HepG2 (cell line): ENCODE results near the gene USF2. TPM values are rescaled to one million over a fixed set of nuclear protein-coding genes. Genes with fewer than 3 reads are reported as not detected.

Source experiments
- DR1 ChIP-seq: sonication (generic); formaldehyde crosslinking; IDR thresholded peaks from 2 replicates; pipeline ENCODE4 v1.8.0; 2021; ENCODE audit warnings: mild to moderate bottlenecking, missing genetic modification reagents, inconsistent platforms
- ELF4 ChIP-seq: sonication (generic); formaldehyde crosslinking; IDR thresholded peaks from 2 replicates; pipeline ENCODE4 v1.5.0; 2020; ENCODE audit warnings: missing genetic modification reagents, mild to moderate bottlenecking, moderate library complexity, borderline replicate concordance
- ETV6 ChIP-seq: sonication (generic); formaldehyde crosslinking; conservative IDR thresholded peaks from 2 replicates; pipeline ENCODE4 v1.4.0; 2020; ENCODE audit warnings: missing genetic modification reagents
- GABPB1 ChIP-seq: IDR thresholded peaks from 2 replicates; pipeline ENCODE4 v1.6.1; 2016; ENCODE audit warnings: mild to moderate bottlenecking, missing genetic modification reagents, moderate library complexity, missing compliant biosample characterization
- HIVEP1 ChIP-seq: sonication (generic); formaldehyde crosslinking; IDR thresholded peaks from 2 replicates; pipeline ENCODE4 v1.4.0; 2020; ENCODE audit warnings: mild to moderate bottlenecking, missing genetic modification reagents
- ISL2 ChIP-seq: sonication (generic); formaldehyde crosslinking; IDR thresholded peaks from 2 replicates; pipeline ENCODE4 v1.5.0; 2020; ENCODE audit warnings: missing genetic modification reagents
- PITX1 ChIP-seq: sonication (generic); formaldehyde crosslinking; IDR thresholded peaks from 2 replicates; pipeline ENCODE4 v1.5.1; 2020; ENCODE audit warnings: mild to moderate bottlenecking, missing genetic modification reagents
- POLR2AphosphoS5 ChIP-seq: IDR thresholded peaks from 2 replicates; pipeline ENCODE4 v1.6.1; 2012; ENCODE audit warnings: low read depth, low read length
- PPARG ChIP-seq: conservative IDR thresholded peaks from 2 replicates; pipeline ENCODE4 v1.6.1; 2016; ENCODE audit warnings: missing biosample characterization, missing genetic modification reagents
- SMAD1 ChIP-seq: sonication (generic); formaldehyde crosslinking; IDR thresholded peaks from 2 replicates; pipeline ENCODE4 v1.4.0; 2020; ENCODE audit warnings: missing genetic modification reagents, low read depth, mild to moderate bottlenecking, borderline replicate concordance
- SMYD3 ChIP-seq: sonication (generic); formaldehyde crosslinking; IDR thresholded peaks from 2 replicates; pipeline ENCODE4 v1.8.1; 2023; ENCODE audit warnings: mild to moderate bottlenecking, missing genetic modification reagents
- TGIF2 ChIP-seq: IDR thresholded peaks from 2 replicates; pipeline ENCODE4 v1.6.1; 2016; ENCODE audit warnings: control low read depth, missing compliant biosample characterization
- ZFP90 ChIP-seq: sonication (generic); formaldehyde crosslinking; IDR thresholded peaks from 2 replicates; pipeline ENCODE4 v1.8.0; 2022; ENCODE audit warnings: missing genetic modification reagents, mild to moderate bottlenecking, inconsistent platforms, borderline replicate concordance
- ZNF572 ChIP-seq: sonication (generic); formaldehyde crosslinking; IDR thresholded peaks from 2 replicates; pipeline ENCODE4 v1.5.1; 2020; ENCODE audit warnings: mild to moderate bottlenecking, missing genetic modification reagents
- ZNF619 ChIP-seq: sonication (generic); formaldehyde crosslinking; IDR thresholded peaks from 2 replicates; pipeline ENCODE4 v1.4.0; 2020; ENCODE audit warnings: mild to moderate bottlenecking, missing genetic modification reagents
- ZNF7 ChIP-seq: IDR thresholded peaks from 2 replicates; pipeline ENCODE4 v1.6.1; 2016; ENCODE audit warnings: missing biosample characterization, missing genetic modification reagents
- ZNF768 ChIP-seq: sonication (generic); formaldehyde crosslinking; IDR thresholded peaks from 2 replicates; pipeline ENCODE4 v1.4.0; 2020; ENCODE audit warnings: missing genetic modification reagents
- polyA plus RNA-seq, 8 experiments: library from polyadenylated mRNA; depleted of rRNA in 3 of 8; stranded (reverse) in 7 of 8; unstranded in 1 of 8; fragments of >200 nt; fragmentation: Illumina TruSeq in 4 of 8; extraction: Trizol in 4 of 8; gene quantifications; 2 replicates each; pipeline versions ENCODE4 v1.2.1 to v1.2.3, GENCODE V29; 2011 to 2016; ENCODE audit warnings: low read depth in 4 of 8, missing spikeins in 1 of 8, mixed read lengths in 1 of 8; ENCODE audit not compliant: insufficient read depth in 1 of 8
- total RNA-seq, 5 experiments: library from RNA; depleted of rRNA; stranded (reverse); fragments of >200 nt; fragmentation: Illumina TruSeq; extraction: Trizol; gene quantifications; 2 replicates each; pipeline ENCODE4 v1.2.3, GENCODE V29; 2016; ENCODE audit warnings: low read depth in 1 of 5
- TF ChIP-seq, protein P1 (sequence below): sonication (generic); formaldehyde crosslinking; IDR thresholded peaks from 2 replicates; pipeline ENCODE4 v1.5.1; 2020; ENCODE audit warnings: mild to moderate bottlenecking, missing genetic modification reagents
- TF ChIP-seq, protein P2 (sequence below): sonication (generic); formaldehyde crosslinking; IDR thresholded peaks from 2 replicates; pipeline ENCODE4 v1.4.0; 2020; ENCODE audit warnings: missing genetic modification reagents, mild to moderate bottlenecking, borderline replicate concordance
- TF ChIP-seq, protein P3 (sequence below): sonication (generic); formaldehyde crosslinking; IDR thresholded peaks from 2 replicates; pipeline ENCODE4 v1.5.1; 2020; ENCODE audit warnings: missing genetic modification reagents, mild to moderate bottlenecking, borderline replicate concordance

The USF2 gene
- total and polyA plus RNA-seq, 2 of the 13 experiments (the other 11 are each of a cell fraction or from before 2014, with no cell fraction given): 54.9 to 106 TPM

DNA sequence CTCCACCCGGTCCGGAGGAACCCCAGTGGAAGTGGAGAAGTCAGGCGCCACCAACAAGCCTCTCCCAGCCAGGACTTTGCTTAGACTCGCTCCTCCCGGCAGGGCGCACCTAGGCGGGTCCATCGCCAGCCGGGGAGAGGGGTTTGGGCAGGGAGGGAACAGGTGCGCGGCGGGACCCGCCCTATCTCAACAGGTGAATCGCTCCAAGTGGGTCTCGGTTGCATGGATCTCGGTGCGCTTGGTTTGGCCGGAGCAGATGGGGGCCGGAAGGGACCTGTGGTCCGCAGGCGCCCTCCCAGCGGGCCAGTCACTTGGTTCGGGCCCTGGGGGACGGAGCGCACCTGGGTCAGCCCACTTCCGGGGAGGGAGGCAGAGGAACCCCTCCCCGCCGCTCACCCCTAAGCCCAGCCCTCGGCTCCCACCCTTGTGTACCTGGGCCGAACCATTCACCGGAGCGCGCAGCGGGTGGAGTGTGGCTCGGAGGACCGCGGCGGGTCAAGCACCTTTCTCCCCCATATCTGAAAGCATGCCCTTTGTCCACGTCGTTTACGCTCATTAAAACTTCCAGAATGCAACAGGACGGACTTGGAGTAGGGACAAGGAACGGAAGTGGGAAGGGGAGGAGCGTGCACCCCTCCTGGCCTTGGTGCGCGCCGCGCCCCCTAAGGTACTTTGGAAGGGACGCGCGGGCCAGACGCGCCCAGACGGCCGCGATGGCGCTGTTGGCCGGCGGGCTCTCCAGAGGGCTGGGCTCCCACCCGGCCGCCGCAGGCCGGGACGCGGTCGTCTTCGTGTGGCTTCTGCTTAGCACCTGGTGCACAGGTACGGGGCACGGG is 20.2 kb upstream of the USF2 start, which contains the start of gene LSR (continued):
- peak; percentile 96 for TF ChIP-seq DR1 (CRISPR knock-in tag)
- peak; percentile 48; the same call in 1 of the 2 replicates for TF ChIP-seq HIVEP1
- TF ChIP-seq ETV6 (CRISPR knock-in tag): peak; percentile 86
- peak; percentile 81 for TF ChIP-seq ZNF619 (CRISPR knock-in tag)
- 0 out of 2 replicates have a peak, but pooled peaks have one; percentile 42 for TF ChIP-seq PITX1
- 0 out of 2 replicates have a peak, but pooled peaks have one; percentile 13 for TF ChIP-seq ZFP90 (CRISPR knock-in tag)
- 0 out of 2 replicates have a peak, but pooled peaks have one; percentile 70 for TF ChIP-seq ZNF768
- peak; percentile 93 for TF ChIP-seq GABPB1 (CRISPR knock-in tag)
- peak; percentile 95 for TF ChIP-seq POLR2AphosphoS5
- no peak for TF ChIP-seq SMYD3
- TF ChIP-seq, protein P1, sequence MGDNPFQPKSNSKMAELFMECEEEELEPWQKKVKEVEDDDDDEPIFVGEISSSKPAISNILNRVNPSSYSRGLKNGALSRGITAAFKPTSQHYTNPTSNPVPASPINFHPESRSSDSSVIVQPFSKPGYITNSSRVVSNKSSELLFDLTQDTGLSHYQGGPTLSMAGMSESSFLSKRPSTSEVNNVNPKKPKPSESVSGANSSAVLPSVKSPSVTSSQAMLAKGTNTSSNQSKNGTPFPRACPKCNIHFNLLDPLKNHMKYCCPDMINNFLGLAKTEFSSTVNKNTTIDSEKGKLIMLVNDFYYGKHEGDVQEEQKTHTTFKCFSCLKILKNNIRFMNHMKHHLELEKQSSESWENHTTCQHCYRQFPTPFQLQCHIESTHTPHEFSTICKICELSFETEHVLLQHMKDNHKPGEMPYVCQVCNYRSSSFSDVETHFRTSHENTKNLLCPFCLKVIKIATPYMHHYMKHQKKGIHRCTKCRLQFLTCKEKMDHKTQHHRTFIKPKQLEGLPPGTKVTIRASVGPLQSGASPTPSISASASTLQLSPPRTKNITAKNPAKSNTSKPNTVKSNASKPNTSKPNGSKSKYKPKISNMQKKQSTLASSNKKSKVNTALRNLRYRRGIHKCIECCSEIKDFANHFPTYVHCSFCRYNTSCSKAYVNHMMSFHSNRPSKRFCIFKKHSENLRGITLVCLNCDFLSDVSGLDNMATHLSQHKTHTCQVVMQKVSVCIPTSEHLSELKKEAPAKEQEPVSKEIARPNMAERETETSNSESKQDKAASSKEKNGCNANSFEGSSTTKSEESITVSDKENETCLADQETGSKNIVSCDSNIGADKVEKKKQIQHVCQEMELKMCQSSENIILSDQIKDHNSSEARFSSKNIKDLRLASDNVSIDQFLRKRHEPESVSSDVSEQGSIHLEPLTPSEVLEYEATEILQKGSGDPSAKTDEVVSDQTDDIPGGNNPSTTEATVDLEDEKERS (CRISPR knock-in tag): 0 out of 2 replicates have a peak, but pooled peaks have one; percentile 29
- TF ChIP-seq TGIF2 (CRISPR knock-in tag): no peak
- TF ChIP-seq ZNF7: no peak
- no peak; the same call in 1 of the 2 replicates for TF ChIP-seq PPARG (CRISPR knock-in tag)
- TF ChIP-seq, protein P2, sequence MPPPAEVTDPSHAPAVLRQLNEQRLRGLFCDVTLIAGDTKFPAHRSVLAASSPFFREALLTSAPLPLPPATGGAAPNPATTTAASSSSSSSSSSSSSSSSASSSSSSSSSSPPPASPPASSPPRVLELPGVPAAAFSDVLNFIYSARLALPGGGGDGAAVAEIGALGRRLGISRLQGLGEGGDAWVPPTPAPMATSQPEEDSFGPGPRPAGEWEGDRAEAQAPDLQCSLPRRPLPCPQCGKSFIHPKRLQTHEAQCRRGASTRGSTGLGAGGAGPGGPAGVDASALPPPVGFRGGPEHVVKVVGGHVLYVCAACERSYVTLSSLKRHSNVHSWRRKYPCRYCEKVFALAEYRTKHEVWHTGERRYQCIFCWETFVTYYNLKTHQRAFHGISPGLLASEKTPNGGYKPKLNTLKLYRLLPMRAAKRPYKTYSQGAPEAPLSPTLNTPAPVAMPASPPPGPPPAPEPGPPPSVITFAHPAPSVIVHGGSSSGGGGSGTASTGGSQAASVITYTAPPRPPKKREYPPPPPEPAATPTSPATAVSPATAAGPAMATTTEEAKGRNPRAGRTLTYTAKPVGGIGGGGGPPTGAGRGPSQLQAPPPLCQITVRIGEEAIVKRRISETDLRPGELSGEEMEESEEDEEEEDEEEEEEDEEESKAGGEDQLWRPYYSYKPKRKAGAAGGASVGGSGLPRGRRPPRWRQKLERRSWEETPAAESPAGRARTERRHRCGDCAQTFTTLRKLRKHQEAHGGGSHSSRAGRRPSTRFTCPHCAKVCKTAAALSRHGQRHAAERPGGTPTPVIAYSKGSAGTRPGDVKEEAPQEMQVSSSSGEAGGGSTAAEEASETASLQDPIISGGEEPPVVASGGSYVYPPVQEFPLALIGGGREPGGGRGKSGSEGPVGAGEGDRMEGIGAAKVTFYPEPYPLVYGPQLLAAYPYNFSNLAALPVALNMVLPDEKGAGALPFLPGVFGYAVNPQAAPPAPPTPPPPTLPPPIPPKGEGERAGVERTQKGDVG (CRISPR knock-in tag): peak; percentile 60; the same call in 1 of the 2 replicates
- TF ChIP-seq SMAD1 (CRISPR knock-in tag): peak; percentile 67; the same call in 1 of the 2 replicates
- TF ChIP-seq, protein P3, sequence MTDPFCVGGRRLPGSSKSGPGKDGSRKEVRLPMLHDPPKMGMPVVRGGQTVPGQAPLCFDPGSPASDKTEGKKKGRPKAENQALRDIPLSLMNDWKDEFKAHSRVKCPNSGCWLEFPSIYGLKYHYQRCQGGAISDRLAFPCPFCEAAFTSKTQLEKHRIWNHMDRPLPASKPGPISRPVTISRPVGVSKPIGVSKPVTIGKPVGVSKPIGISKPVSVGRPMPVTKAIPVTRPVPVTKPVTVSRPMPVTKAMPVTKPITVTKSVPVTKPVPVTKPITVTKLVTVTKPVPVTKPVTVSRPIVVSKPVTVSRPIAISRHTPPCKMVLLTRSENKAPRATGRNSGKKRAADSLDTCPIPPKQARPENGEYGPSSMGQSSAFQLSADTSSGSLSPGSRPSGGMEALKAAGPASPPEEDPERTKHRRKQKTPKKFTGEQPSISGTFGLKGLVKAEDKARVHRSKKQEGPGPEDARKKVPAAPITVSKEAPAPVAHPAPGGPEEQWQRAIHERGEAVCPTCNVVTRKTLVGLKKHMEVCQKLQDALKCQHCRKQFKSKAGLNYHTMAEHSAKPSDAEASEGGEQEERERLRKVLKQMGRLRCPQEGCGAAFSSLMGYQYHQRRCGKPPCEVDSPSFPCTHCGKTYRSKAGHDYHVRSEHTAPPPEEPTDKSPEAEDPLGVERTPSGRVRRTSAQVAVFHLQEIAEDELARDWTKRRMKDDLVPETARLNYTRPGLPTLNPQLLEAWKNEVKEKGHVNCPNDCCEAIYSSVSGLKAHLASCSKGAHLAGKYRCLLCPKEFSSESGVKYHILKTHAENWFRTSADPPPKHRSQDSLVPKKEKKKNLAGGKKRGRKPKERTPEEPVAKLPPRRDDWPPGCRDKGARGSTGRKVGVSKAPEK: no peak
- peak; percentile 67 for TF ChIP-seq ISL2 (CRISPR knock-in tag)
- peak; percentile 27; the same call in 1 of the 2 replicates for TF ChIP-seq ELF4
- 0 out of 2 replicates have a peak, but pooled peaks have one; percentile 14 for TF ChIP-seq ZNF572 (CRISPR knock-in tag)
